Measurements from ENCODE around the gene TNFRSF9.

TNFRSF9 gene

DNA sequence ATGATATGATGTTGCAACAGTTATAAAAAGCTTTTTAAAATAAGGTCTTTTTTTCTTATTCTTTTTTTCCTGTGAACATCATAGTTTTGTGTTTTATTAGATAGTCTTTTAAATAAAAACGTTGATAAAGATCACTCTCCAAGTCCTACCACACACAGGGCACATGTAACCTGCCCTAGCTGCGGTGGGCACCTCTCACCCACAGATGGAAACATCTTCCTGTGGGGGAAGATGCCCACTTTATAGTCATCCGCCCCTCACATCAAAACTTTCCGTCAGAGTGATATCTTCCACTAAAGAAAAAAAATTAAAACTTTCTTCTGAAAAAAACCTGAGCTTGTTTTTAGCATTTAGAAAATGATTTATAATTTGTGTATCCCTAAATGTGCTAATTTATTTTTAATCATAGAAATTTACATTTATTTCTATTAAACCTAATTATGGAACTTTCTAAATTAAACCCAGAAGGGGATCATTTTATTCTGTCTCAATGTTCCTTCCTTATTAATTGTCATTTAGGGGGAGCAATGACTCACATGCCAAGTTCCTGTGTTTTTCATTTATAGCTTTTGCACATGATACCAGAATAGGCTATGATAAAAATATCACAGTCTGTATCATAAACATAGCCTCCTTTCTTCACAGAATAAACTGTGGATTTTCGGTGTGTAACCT is 24.7 kb downstream of the TNFRSF9 start:
- DNase-seq: no peak

DNA sequence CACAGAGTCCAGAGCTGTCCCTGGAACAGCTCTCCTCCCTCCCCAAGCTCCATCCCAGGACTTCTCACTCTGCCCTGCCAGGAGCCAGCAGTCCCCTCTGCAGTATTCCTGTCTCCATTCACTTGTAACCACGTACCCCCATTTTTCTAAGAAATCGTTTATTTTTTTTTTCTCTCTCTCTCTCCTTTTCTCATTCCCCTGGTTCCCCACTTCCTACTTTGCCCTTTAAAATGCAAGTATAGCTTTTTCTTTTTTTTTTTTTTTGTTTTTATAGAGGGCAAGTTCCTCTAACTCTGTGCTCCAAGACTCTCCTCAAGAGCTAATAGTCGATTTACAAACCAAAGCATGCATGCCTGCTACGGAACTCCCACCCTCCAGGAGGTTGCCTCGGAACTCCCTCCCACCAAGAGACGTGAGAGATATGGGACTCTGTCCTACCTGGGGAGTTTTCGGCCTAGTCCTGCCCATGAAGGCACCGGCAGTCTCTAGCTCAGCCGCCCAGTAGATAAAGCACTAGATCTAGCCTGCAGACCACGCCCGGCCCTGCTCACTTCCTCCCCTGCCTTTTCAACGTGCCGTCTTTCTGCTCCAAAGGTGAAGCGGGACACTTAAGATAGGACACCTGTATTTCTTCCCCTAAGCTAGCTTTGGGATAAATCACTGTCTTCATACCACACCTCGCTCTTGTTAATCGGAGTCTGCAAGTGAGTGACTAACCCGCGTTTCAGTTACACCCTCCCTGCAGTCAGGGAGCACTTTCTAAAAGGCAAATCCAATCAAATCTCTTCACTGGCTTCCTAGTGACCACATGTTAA is 27.7 kb downstream of the TNFRSF9 start:
- DNase-seq: no peak

DNA sequence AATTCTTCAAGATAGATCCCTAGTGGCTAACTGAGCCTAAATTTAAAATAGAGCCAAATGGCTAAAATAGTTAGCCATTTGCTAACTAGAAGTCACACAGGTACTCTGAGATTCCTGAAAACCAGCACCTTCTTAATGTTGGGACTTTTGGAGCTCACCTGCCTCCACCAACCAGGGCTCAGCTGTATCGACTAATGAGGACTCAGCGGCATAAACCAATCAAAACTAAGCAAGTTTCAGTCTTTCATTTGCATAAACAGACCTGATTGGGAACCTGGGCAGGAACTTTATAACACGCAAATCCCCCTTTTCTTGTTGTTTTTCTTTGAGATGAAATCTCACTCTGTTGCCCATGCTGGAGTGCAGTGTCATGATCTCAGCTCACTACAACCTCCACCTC is 28.5 kb downstream of the TNFRSF9 start:
- DNase-seq: no peak

DNA sequence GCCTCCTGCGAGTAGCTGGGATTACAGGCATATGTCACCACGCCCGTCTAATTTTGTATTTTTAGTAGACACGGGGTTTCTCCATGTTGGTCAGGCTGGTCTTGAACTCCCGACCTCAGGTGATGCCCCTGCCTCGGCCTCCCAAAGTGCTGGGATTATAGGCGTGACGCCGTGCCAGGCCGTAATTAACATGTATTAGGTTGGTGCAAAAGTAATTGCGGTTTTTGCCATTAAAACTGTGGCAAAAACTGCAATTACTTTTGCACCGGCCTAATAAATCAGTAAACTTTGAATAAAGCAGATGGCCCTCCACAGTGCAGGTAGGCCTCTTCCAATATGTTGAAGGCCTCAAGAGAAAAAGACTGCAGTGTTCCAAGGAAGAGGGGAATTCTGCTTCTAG is 35.4 kb downstream of the TNFRSF9 start:
- DNase-seq: no peak

DNA sequence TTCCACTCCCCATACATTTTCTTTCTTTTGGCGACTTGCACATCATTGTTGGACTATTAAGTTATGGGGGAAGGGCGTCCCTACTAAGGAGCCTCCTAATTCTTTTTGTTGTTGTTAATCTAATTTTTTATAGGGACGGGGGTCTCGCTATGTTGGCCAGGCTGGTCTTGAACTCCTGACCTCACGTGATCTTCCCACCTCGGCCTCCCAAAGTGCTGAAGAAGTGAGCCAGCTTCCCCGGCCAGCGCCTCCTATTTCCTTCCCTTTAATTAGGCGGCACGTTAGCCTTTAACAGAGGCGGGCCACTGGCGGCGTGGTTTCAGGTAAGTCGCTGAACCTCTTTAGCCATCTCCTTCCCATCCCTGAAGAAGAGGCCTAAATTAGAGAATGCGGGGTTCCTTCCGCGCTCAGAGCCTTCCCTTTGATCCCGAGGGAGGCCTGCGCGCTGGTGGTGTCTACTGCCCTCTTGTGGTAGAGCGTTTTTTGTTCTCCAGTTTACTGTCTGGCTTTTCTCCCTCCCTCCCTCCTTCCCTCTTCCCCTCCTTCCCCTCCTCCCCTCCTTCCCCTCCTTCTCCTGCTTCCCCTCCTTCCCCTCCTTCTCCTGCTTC is 38.1 kb downstream of the TNFRSF9 start:
- DNase-seq: peak; percentile 81

DNA sequence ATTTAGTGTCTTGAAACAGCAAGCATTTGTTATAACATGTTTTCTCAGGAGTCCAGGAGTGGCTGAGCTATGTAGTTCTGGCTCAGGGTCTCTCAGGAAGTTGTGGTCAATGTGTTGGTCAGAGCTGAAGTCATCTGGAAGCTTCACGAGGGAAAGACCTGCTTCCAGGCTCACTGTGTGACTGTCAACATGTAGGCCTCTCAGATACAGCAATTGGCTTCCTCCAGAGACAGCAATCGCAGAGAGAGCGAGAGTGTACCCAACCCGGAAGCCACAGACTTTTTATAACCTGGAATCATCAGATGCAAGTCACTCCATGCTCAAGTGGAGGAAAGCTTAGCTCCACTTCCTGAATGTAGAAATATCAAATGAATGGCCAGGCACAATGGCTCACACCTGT is 40.9 kb downstream of the TNFRSF9 start:
- no peak for DNase-seq

DNA sequence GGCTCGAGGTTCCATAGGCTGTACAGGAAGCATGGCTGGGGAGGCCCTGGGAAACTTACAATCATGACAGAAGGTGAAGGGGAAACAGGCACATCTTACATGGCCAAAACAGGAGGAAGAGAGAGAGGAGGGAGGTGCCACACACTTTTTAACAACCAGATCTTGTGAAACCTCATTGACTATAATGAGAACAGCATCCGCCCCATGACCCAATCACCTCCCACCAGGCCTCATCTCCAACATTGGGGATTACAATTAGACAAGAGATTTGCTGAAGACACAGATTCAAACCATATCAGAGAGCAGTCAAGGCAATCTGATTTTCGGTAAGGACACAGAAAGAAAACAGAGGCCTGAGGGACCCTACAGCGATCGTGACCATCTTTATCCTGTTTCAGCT is 41.7 kb downstream of the TNFRSF9 start:
- no peak for DNase-seq

DNA sequence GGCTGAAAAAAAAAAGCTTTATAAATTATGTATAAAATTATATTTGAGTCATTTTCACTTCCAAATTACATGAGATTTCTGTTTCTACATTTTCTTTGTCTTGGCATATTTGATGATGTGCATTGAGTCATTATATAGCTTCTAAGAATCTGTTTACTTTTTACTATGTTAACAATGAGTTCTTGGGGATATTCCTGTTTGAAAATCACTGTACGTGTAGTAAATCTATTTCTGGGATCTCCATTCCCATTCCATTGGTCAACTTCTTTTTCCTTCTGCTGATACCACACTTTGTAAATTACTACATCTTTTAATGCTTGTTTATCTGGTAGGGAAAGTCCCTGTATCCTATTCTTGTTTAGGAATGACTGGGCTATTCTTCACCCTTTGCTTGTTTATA is 43.6 kb downstream of the TNFRSF9 start:
- DNase-seq: no peak

DNA sequence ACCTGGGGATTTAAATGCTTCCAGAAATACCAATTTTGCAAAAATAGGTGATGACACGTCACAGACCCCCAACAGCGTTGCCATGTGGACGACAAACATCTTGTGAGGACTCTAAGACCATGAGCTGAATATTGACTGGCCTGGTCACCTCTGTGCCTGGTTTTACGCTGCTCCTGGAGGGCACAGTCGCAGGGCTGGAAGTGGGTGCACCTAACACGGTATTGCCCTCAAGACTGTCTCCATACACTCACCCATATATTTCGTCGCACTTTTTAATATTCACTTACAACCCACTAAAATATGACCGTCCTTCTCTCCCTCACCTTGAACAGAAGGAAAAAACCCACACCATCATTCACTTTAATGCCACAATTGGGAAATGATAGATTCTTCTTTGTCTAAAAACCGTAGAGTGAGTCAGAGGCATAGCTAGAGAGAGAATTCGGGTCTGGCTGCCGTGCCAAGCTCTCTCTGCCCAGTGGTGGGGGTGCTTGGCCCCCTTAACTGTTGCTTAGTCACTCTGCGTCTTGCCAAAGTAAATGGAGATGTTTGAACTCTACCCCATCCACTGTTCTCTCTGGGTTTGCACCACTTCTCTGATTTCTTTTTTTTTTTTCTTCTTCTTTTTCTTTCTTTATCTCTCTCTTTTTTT is 47.0 kb downstream of the TNFRSF9 start:
- no peak for DNase-seq

DNA sequence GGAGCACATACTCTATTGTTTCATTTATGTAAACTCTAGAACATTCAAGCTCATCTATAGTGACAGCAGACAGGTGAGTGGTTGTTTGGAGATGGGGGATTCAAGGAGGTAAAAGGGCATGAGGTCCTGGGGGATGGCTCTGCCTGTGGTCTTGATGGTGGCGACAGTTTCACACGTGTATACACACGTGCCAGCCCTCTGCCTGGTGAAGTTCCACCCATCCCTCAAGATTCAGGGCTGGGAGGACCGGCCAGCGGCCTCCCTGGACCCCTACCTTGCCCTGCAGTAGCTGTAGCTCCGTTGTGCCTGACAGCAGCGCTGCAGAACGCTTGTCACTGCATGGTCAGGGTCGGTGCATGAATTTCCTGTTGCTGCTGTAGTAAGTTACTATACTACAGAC is 48.8 kb downstream of the TNFRSF9 start:
- DNase-seq: no peak

DNA sequence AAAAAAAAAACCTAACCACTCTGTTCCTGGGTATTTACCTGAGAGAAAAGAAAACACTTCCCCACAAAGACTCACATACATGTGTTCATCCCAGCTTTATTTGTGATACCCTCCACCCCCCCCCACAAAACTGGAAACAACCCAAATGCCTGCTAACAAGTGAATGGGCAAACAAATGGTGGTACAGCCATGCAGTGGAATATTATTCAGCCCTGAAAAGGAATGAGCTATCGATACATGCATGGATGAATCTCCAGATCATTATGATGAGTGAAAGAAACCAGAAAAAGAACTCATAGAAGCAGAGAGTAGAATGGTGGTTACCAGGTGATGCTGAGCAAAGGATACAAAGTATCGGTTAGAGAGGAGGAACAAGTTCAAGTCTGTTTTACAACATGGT is 49.8 kb downstream of the TNFRSF9 start:
- DNase-seq: no peak

DNA sequence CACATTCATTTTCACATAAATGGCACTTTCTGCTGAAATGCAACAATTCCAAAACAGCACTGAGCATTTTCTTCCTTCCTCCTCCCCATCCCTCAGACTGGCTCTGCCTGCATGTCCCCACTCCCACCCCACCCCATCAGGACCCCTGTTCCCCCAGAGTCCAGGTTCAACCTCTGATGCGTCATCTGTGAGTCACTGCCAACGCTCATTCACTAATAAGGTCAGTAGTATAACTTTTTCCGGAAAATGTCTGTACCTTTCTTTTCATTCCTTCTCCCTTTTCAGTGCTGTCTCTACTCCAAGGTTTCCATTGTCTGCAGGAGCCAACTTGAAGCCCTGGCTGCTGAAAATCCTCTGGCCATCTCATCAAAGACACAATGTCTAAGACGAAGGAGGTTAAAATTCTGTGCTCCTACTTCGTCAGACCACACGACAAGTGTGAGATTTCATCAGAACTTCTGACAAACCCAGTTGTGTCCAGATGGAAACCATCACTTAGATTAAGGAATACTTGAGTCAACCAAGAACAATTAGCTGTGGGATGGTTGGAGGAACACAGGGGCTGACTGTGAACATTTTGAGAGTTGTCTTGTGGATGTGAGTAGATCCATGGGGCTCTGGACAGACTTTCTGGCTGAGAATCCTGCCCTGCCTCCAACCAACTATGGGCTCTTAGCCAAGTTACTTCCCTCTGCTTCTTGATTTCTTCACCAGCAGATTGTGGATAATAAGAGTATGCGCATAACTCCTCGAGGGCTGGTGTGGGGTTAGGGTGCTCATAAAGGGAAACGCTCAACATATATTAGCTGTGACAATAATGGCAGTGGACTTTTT is 52.2 kb downstream of the TNFRSF9 start:
- no peak for DNase-seq

DNA sequence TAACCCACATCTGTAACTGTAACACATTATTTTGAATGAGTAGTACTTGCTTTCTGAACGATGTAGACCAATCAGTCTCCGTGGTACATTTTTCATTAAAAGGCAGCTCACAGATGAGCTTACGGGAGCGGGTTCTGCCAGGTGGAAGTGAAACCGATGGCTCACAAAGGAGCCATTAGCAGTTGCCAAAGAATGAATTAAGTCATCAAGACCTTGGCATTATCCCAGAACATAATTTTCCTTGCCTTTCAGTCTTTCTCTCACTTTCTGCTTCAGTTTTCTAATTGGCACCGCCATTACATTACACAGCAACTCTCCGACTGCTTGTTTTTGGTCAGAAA is 54.3 kb downstream of the TNFRSF9 start:
- DNase-seq: peak; percentile 45

DNA sequence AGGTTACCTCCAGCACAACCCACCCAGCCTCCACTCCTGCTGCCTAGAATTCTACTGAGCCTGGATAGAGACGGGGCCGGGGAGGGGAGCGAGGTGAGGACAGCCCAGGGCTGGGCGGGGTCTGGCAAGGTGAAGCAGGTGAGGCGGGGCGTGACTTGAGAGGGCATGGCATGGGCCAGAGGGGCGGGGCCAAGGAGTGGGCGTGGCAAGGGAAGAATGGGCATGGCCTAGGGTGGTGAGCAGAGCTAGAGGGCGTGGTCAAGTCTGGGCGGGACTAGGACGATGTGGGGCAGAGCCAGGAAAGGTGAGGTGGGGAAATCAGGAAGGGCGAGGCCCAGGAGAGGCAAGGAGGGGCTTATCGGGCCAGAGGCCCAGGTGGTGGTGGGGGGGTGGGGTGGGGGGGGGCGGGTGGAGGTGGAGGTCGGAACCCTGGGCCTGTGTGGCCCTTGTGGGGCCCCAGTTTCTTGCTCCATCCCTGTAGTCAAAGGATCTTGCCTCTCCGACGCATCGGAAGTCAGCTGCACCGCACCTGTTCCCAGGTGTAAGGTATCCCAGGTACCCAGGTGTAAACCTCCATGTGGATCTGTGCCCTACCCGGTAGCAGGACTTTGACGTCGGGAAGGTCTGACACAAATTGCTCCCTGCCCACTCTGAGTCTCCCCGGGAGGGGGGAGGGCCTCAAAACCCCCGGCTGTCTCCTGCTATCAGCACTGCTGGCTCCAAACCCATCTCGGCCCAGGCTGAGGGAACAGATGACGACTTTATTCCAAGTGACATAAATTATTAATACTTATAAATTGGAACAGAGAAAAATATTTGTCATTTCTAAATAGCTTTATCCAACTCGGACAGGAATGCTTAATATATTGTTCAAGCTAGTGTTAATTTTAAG is 54.9 kb downstream of the TNFRSF9 start:
- peak; percentile 25 for DNase-seq

DNA sequence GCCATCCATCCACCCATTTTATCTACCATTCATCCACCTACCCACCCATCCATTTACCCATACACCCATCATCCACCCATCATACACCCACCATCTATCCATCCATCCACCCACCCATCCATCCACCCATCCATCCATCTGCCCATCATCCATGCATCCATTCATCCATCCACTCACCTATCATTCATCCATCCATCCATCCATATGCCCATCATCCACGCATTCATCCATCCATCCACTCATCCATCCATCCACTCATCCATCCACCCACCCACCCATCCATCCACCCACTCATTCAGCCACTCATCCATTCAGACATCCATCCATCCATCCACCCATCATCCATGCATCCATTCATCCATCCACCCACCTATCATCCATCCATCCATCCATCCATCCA is 55.9 kb downstream of the TNFRSF9 start:
- no peak for DNase-seq

DNA sequence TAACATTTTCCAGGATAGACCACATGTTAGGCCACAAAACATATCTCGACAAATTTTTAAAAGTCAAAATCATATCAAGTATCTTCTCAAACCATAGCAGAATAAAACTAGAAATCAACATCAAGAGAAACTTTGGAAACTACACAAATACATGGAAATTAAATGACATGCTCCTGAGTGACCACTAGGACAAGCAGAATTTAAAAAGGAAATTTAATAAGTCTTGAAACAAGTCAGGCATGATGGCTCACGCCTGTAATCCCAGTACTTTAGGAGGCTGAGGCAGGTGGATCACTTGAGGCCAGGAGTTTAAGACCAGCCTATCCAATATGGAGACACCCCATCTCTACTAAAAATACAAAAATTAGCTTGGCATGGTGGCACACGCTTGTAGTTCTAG is 61.4 kb downstream of the TNFRSF9 start:
- DNase-seq: no peak

DNA sequence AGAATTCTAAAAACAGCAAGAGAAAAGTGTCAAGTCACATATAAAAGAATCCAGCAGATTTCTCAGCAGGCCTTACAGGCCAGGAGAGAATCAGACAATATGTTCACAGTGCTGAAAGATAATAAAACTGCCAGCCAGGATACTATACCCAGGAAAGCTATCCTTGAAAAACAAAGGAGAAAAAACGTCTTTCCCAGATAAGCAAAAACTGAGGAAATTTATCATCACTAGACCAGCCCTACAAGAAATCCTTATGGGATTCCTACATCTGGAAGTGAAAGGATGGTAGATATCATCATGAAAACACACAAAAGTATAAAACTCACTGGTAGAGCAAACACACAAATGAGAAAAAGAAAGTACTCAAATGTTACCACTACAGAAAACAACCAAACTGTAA is 62.6 kb downstream of the TNFRSF9 start:
- DNase-seq: no peak

DNA sequence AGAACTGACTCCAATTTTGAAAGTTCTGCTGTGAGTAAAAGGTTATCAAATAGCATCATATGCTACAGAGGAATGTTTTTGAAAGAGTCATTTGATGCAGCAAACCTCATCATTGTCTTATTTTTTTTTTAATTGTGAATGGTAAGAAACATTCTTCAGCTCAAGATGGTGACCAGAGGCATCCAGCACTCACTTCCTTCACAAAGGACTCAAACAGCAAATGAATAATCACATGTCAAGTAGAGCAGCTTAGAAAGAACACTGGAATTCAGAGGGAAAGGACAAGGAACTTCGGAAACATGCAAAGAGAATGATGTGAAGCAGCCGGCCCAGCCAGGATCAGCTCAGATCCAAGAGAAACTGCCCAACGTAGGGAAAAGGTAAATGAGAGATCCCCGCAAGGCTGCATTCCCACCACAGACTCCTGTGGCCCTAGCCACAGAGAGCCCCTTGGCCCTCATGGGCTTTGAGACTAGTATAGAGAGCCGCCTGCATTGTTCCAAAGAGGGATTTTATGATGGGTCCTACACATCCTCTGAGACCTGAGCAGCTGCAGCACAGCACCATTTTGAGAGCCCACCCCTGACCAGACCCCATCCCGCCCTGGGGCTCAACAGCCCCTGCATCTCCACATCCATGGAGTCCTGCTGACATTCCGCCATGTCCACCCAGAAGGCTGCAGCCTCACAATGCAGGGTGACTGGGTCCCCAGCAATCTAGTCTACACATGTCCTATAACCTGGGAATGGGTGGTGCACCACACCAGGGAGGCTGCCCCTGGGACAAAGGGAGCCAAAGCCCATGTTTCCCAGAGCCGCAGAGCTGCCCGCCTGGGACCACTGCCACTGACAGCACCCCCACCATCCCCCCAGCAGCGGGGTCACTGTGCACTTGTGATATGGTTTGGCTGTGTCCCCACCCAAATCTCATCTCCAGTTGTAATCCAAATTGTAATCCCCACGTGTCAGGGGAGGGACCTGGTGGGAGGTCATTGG is 66.5 kb downstream of the TNFRSF9 start:
- DNase-seq: no peak

DNA sequence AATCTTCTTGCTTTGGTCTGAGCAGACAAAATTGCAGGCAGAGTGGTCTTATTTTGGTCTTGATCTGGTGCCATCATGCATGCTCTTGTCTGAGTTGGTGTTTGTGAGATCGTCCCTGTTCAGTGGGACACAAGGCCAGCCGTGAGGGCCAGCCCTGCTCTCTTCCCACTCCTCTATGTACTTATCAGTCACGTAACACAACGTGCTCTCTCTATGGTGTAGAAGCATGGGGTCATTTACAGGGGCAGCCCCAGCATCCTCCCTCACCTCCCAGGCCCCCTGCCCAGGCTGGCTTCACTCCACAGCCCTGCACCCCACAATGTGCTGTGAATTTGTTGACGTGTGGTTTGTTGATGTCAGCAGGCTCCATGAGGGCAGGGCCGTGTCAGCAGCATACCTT is 69.5 kb downstream of the TNFRSF9 start:
- DNase-seq: no peak

DNA sequence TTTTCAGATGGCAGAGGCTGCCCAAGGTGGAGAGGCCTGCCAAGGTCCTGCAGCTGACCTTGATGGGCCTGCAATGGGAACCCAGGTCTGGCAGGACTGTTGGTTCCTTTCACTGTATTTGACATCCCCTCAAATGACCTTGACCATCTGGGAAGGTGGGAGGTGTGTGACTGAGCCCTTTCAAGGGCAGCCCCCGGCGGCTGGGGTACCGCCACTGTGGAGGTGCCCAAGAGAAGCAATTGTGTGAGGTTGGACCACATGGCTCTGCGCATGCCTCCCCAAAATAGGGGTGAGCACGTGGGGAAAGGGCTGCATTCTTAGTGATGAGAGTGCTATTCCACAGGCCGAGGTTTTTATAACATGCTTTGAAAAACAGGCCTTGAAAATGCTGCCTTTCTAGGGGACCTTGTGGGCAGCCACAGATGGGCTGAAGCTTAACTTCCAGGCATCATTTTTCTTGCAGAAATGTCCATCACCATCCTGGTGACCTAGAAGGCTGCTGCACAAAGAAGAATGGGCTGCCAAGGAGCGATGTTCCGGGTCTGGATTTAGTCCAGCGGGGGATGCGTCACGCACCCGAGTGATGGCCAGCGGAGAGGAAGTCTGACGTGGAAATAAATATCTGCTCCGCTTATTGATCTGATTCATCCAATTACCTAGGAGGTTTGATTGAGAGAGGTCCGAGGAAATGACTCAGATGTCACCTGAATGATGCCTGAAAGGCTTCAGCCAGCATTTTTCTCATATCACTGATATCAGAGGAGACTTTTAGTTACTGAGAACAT is 71.3 kb downstream of the TNFRSF9 start:
- no peak for DNase-seq

Measured in NCI-H2171 treated with DMSO at 0.1 percent for 48 hours (cell line).